Kasumi-1 (cell line): Measurements from ENCODE around the gene PLEKHG2.

Source experiments
- DNase-seq, 2 experiments: peaks; one replicate each; lab custom pipeline; 2025; lab: John Stamatoyannopoulos, UW

Gene PLEKHG2

GRCh38 chr19:39406656-39407409 is 5.6 kb upstream of the PLEKHG2 start, which contains the start of gene ZFP36:
Gene ZFP36, plus strand, starts transcription at chr19:39406847. Its CDS starts 58 bp downstream, at chr19:39406905.
- peak; percentile 64 to 71 for DNase-seq

- DNase-seq = no peak
Measured at GRCh38 chr19:39407410-39407659, 5.1 kb upstream of the PLEKHG2 start.

GRCh38 chr19:39407660-39408391 is 4.6 kb upstream of the PLEKHG2 start:
- peak in 1 of 2 experiments; percentile 22 for DNase-seq

GRCh38 chr19:39408392-39409207 is 3.9 kb upstream of the PLEKHG2 start:
- peak in 1 of 2 experiments; percentile 40 for DNase-seq

- peak; percentile 50 to 51 for DNase-seq
Measured at GRCh38 chr19:39409208-39410016, 3.1 kb upstream of the PLEKHG2 start.

GRCh38 chr19:39410017-39410830 is 2.2 kb upstream of the PLEKHG2 start:
- peak; percentile 74 to 77 for DNase-seq

- no peak for DNase-seq
Measured at GRCh38 chr19:39410831-39411080, 1.7 kb upstream of the PLEKHG2 start.

- peak; percentile 40 to 51 for DNase-seq
Measured at GRCh38 chr19:39411081-39411831, 1.2 kb upstream of the PLEKHG2 start.

- peak; percentile 91 to 96 for DNase-seq
Measured at GRCh38 chr19:39411832-39412099, 703 bp upstream of the PLEKHG2 start.

GRCh38 chr19:39412867-39413271 is 400 bp downstream of the PLEKHG2 start:
- no peak for DNase-seq

- peak; percentile 25 to 39 for DNase-seq
Measured at GRCh38 chr19:39413272-39413910, 922 bp downstream of the PLEKHG2 start.

- no peak for DNase-seq
Measured at GRCh38 chr19:39413911-39414608, 1.6 kb downstream of the PLEKHG2 start.

- no peak for DNase-seq
Measured at GRCh38 chr19:39415111-39416046, 2.9 kb downstream of the PLEKHG2 start.

GRCh38 chr19:39416152-39417120 is 4.0 kb downstream of the PLEKHG2 start:
- no peak for DNase-seq

- DNase-seq = no peak
Measured at GRCh38 chr19:39417463-39418181, 5.2 kb downstream of the PLEKHG2 start.

GRCh38 chr19:39419003-39419402 is 6.5 kb downstream of the PLEKHG2 start:
- no peak for DNase-seq

- no peak for DNase-seq
Measured at GRCh38 chr19:39420769-39421168, 8.3 kb downstream of the PLEKHG2 start.
